Stimulated activated CD4-positive, alpha-beta T cell treated with anti-CD3 and anti-CD28 coated beads, Interleukin-1b, Interleukin-23, amount 100 ng/mL, for 48 hours (primary cell): ENCODE results near the gene ZNF775.

Source experiments
- DNase-seq: peaks from one replicate; pipeline ENCODE4 v3.0.0-alpha.2; 2020

ZNF775 gene

DNA sequence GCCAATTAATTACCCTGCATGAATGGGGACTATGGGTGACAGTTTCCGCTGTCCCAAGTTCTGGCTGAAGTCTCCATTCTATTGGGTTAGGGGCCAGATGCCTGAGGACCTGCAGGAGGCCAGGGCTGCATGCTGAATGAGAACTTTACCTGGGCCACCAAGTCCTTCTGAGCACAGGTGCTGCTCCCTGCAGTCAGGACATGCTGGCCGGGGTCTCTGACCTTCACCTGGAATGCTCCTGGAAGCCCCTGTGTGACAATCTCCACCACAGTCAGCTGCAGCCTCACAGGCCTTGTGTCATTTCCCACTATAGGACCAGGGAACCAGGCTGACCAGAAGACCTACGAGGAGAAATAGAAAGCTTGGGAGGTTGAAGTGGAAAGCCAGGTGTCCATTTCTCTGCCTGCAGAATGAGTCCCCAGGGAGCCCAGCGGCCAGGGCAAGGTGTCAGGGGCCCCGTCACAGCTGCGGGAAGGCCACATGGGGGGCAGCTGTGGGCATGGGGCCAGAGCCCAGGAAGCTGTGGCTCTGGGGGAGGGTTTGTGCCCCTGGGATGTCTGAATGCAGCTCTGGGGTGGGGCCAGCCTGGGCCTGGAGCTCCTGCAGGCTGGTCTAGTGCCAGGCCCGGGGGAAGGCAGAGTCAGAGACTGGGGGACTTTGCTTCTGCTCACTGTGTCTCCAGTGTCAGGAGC lies 65.7 kb downstream of the ZNF775 start:
- DNase-seq = no peak

DNA sequence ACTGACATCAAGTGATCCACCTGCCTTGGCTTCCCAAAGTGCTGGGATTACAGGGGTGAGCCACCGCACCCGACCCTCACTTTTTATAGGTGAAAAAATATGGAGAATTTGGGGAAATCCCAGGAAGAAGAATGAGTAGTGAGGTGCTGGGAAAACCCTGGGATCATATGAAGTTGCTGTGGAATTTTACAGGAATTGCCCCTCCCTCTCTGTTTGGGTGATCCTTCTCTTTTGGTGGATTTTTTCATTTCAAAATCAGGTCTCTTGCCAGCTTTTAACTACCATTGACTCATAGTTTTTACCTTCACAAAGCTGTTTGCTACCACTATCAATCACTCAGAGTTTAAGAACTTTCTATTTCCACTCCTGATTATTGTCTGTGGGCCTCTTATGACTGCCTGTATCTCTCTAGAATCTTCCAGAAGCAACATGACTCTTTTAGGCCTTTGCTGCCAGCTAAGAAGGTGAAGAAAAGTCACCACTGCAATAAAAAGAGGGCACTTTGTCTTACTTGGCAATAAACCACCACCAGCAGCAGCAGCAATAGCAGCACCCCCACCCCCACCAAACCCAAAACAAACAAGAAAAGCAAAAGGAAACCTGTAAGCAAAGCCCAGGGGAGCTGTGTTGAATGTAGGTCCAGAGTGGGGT lies 67.3 kb downstream of the ZNF775 start:
- DNase-seq = peak; percentile 25
